GM12878 (cell line): Measurements from ENCODE around the gene DUS3L. TPM values are rescaled to one million over a fixed set of nuclear protein-coding genes. Genes with fewer than 3 reads are reported as not detected.
A peak's percentile ranks its signal among the peaks of the same experiment; 100 is the strongest.

Experiments
- ATAC-seq: fragments of 200-7000 bp; cut with Tn5 transposase; 3 replicates; pipeline ENCODE4 v1.9.1; 2020; ENCODE audit warnings: mild to moderate bottlenecking, moderate library complexity
- BruUV-seq: library from RNA; stranded (reverse); fragments of 400-500 nt; replicated peaks from 2 replicates; lab custom pipeline; 2021; lab: Mats Ljungman, UMichigan
- CTCF ChIA-PET: fragments of 300-600 bp; sonication (Branson Sonifier 250); formaldehyde crosslinking; extraction: SDS; loops from one replicate; lab custom pipeline; 2021; ENCODE audit warnings: inconsistent platforms; lab: Yijun Ruan, JAX
- POLR2A ChIA-PET: fragments of 350-600 bp; formaldehyde crosslinking; extraction: SDS; loops from one replicate; lab custom pipeline; 2021; ENCODE audit warnings: inconsistent platforms; lab: Charles Lee
- RAD21 ChIA-PET: fragments of 300-600 bp; sonication (Branson Sonifier 250); formaldehyde crosslinking; loops from one replicate; lab custom pipeline; 2023; ENCODE audit warnings: antibody characterized with exemption; ENCODE audit not compliant: unreplicated experiment; lab: Charles Lee
- SMC1A ChIA-PET: fragments of 300-600 bp; sonication (Branson Sonifier 250); formaldehyde crosslinking; loops from one replicate; lab custom pipeline; 2023; ENCODE audit not compliant: unreplicated experiment, uncharacterized antibody; lab: Charles Lee
- DNase-seq: peaks from one replicate; pipeline ENCODE4 v3.0.0-alpha.2; 2011; ENCODE audit warnings: low read depth, low spot score
- FAIRE-seq: peaks from 3 replicates; lab custom pipeline; 2011; peaks lifted over from hg19 to GRCh38; lab: Jason Lieb, UNC
- H2AFZ ChIP-seq: 2 replicates; pipeline ENCODE4 v1.6.0; 2011; ENCODE audit warnings: low read depth, low read length, control low read depth; ENCODE audit not compliant: control insufficient read depth
- H3K27ac ChIP-seq: 2 replicates; pipeline ENCODE4 v1.5.1; 2011; ENCODE audit warnings: control low read depth; ENCODE audit not compliant: control insufficient read depth, insufficient read depth
- H3K27me3 ChIP-seq, 2 experiments: replicated peaks in 1 of 2; 2 replicates each; pipeline versions ENCODE4 v1.6.0 to v1.6.1; 2011; ENCODE audit warnings: low read length in 1 of 2; ENCODE audit not compliant: control insufficient read depth in 2 of 2, insufficient read depth in 2 of 2
- H3K36me3 ChIP-seq, 2 experiments: 2 replicates each; pipeline ENCODE4 v1.5.1; 2011; ENCODE audit warnings: low read length in 1 of 2; ENCODE audit not compliant: control insufficient read depth in 2 of 2, insufficient read depth in 2 of 2
- H3K4me1 ChIP-seq: 2 replicates; pipeline ENCODE4 v1.6.1; 2011; ENCODE audit warnings: mild to moderate bottlenecking, low read length, moderate library complexity, mixed read lengths; ENCODE audit not compliant: control insufficient read depth, insufficient read depth
- H3K4me2 ChIP-seq: 2 replicates; pipeline ENCODE4 v1.6.0; 2011; ENCODE audit warnings: control low read depth; ENCODE audit not compliant: control insufficient read depth, insufficient read depth
- H3K4me3 ChIP-seq: fragments of 200-600 bp; sonication (generic); 2 replicates; pipeline ENCODE4 v1.5.1; 2016
- H3K79me2 ChIP-seq: 2 replicates; pipeline ENCODE4 v1.6.0; 2011; ENCODE audit warnings: low read length; ENCODE audit not compliant: control insufficient read depth, insufficient read depth
- H3K9ac ChIP-seq: 2 replicates; pipeline ENCODE4 v1.8.0; 2011; ENCODE audit warnings: low read length, control low read depth, mixed read lengths; ENCODE audit not compliant: control insufficient read depth, insufficient read depth
- H3K9me3 ChIP-seq: replicated peaks from 3 replicates; pipeline ENCODE4 v1.5.1; 2011; ENCODE audit warnings: mild to moderate bottlenecking, low read length; ENCODE audit not compliant: control insufficient read depth, insufficient read depth
- H4K20me1 ChIP-seq: 2 replicates; pipeline ENCODE4 v1.6.0; 2011; ENCODE audit not compliant: control insufficient read depth, insufficient read depth
- BCLAF1 ChIP-seq: fragments of 450-650 bp; IDR thresholded peaks from 2 replicates; pipeline ENCODE4 v1.6.1; 2017; ENCODE audit warnings: antibody characterized with exemption, mild to moderate bottlenecking, moderate library complexity
- BHLHE40 ChIP-seq, 2 experiments: fragments of 450-650 bp in 1 of 2; IDR thresholded peaks; 2 replicates each; pipeline ENCODE4 v1.6.1; 2011 to 2017; ENCODE audit warnings: low read depth in 2 of 2, borderline replicate concordance in 1 of 2, improper control_type of control experiment in 1 of 2, low read length in 1 of 2, mild to moderate bottlenecking in 1 of 2
- E2F4 ChIP-seq: IDR thresholded peaks from 2 replicates; pipeline ENCODE4 v1.6.1; 2012; ENCODE audit warnings: low read depth, low read length, improper control_type of control experiment
- WGBS: methylation state at CpG from one replicate; pipeline ENCODE4 v1.1.6; 2016; ENCODE audit warnings: low lambda C conversion rate; ENCODE audit not compliant: insufficient replicate concordance, insufficient coverage; ENCODE audit errors: missing lambda C conversion rate; 5-methylcytosine and 5-hydroxymethylcytosine counted together
- in situ Hi-C: fragments of 300-500 bp; cut with MboI; formaldehyde crosslinking; loops from 9 replicates; pipeline ENCODE4 v1.14.3; 2018; ENCODE audit warnings: mixed read lengths
- intact Hi-C: fragments of 100-400 bp; cut with micrococcal nuclease; formaldehyde crosslinking; loops from one replicate; pipeline ENCODE4 v1.14.2; 2022; ENCODE audit not compliant: unreplicated experiment
- polyA plus RNA-seq, 11 experiments: library from polyadenylated mRNA; depleted of rRNA in 4 of 11; unstranded in 6 of 11; stranded (reverse) in 5 of 11; fragments of >200 nt; fragmentation: Nextera tagmentation in 4 of 11; fragmentation: Illumina TruSeq in 1 of 11; extraction: Ambion mirVana in 4 of 11; extraction: Trizol in 1 of 11; gene quantifications; 1 replicate in 1 of 11; 2 replicates in 10 of 11; pipeline versions ENCODE4 v1.2.1 to v1.2.3, GENCODE V29; 2011 to 2016; ENCODE audit warnings: inconsistent platforms in 2 of 11, missing spikeins in 2 of 11, low read depth in 1 of 11
- total RNA-seq, 4 experiments: library from RNA; depleted of rRNA in 3 of 4; stranded (reverse); fragments of >200 nt in 3 of 4; fragmentation: Illumina TruSeq in 1 of 4; extraction: Trizol in 1 of 4; gene quantifications; 2 replicates each; pipeline versions ENCODE4 v1.2.1 to v1.2.3, GENCODE V29; 2013 to 2021

Gene DUS3L
- total and polyA plus RNA-seq, 10 of the 15 experiments (the other 5 are each of a cell fraction or from before 2014, with no cell fraction given), result 0.64 to 47.6 (median 31.1) TPM

GRCh38 chr19:5803441-5803751 lies 12.4 kb upstream of the DUS3L start:
- no peak for TF ChIP-seq E2F4
- TF ChIP-seq BCLAF1, result no peak
- peak in 1 of 2 experiments; percentile 17; a peak in 2 of 4 replicates for TF ChIP-seq BHLHE40 (IDR thresholded peaks at IDR 0.05; ENCODE audit: borderline replicate concordance in 1 of 2, low read depth in 2 of 2, low read length in 1 of 2)
- TF ChIP-seq, all 136 proteins: peak for 1
- H3K4me1 ChIP-seq, result peaks cover 7% of the 10 kb centered on the region
- ChIA-PET CTCF (interaction anchor here (0.7 to 1.7 kb wide), 36 partner anchors 9 to 325 kb away, joined by 3 to 45 read pairs (median 6); partner anchors contain the start of genes CATSPERD, DUS3L, NDUFA11 and RPL36), SMC1A (interaction anchor here (0.8 to 1.9 kb wide), 10 partner anchors 13 to 225 kb away, joined by 3 to 13 read pairs (median 3); partner anchors contain the start of genes NDUFA11, RPL36 and VMAC), RAD21 (interaction anchor here (1.0 to 2.1 kb wide), 8 partner anchors 19 to 322 kb away, joined by 3 to 15 read pairs (median 8); partner anchors contain the start of genes NDUFA11 and VMAC), POLR2A (interaction anchor here (0.5 to 1.4 kb wide), 3 partner anchors 13 to 982 kb away, joined by 3 to 7 read pairs (median 4); partner anchors contain the start of genes DUS3L and NDUFA11)
- peak overlapping the region; percentile 6; the same call in 1 of the 2 replicates for H3K4me3 ChIP-seq
- 56% methylated on average over 8 of the region's 8 CpGs for WGBS
- in situ Hi-C loops, result no loop called here
- no peaks in the 10 kb centered on the region for H3K9me3 ChIP-seq
- no TSS peak for BruUV-seq
- H3K27ac ChIP-seq, result no peak overlapping the region
- peak overlapping the region; percentile 80 for H2AFZ ChIP-seq
- H3K9ac ChIP-seq, result peak overlapping the region; percentile 8; the same call in 1 of the 2 replicates
- ATAC-seq (no peak), FAIRE-seq (no peak), DNase-seq (no peak)
- intact Hi-C loops, result loop anchor here (10.0 kb wide), 1 partner anchor 221 kb away; no protein-coding TSS in a partner anchor
- H4K20me1 ChIP-seq, result no peaks in the 10 kb centered on the region
- no peaks in the 10 kb centered on the region for H3K79me2 ChIP-seq
- H3K36me3 ChIP-seq, result no peaks in the 10 kb centered on the region
- peak overlapping the region; percentile 97 for H3K4me2 ChIP-seq
- no peaks in the 10 kb centered on the region; a peak in 2 of 4 replicates for H3K27me3 ChIP-seq
